OCI-LY1 (cell line): ENCODE measurements around the gene ADAMTS1.

Experiments
- EZH2 ChIP-seq: fragments of 200-600 bp; sonication (generic), shearing (Covaris generic); IDR thresholded peaks from 2 replicates; pipeline ENCODE4 v1.8.0; 2017; ENCODE audit warnings: borderline replicate concordance, mixed run types, mild to moderate bottlenecking, antibody characterized with exemption, low read length, moderate library complexity, mixed read lengths
- TF ChIP-seq, protein P1 (sequence below): fragments of 200-600 bp; sonication (generic), shearing (Covaris generic); IDR thresholded peaks from 2 replicates; pipeline ENCODE4 v1.5.1; 2017; ENCODE audit warnings: mild to moderate bottlenecking, antibody characterized with exemption, low read length, moderate library complexity, mixed read lengths

DNA sequence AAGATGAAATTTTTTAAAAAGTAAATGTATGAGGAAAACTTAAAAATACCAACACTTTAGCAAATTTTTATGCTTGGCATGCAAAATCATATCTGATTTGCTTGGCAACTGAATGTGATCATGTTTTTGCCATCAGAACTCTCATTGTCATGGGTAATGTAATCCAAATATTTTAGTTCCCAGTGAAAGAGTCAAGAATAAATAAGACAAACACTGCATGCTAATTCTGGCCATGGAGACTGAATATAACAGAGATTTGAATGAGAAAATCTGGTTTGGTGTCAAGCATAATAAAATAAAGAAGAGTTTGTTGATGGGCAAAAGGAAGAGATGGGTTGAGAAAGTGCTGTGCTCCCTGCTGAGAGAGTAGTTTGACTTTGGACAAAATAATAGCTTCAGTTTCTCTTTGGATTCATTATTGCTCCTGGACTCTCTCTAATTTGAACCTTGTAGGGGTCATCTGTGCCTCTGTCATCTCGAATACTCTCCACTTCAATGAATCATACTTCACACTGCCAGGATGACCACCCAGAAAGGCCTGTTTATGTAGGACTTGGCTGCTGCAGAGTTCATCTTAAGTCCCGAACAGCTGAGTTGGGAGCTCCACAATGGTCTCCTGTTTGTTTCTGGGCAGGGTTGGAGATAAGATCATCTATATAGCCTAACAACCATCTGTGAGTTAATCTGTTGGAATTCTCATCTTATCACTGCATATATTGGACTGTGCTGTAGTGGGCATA lies 34.4 kb downstream of the ADAMTS1 start:
- TF ChIP-seq, protein P1, sequence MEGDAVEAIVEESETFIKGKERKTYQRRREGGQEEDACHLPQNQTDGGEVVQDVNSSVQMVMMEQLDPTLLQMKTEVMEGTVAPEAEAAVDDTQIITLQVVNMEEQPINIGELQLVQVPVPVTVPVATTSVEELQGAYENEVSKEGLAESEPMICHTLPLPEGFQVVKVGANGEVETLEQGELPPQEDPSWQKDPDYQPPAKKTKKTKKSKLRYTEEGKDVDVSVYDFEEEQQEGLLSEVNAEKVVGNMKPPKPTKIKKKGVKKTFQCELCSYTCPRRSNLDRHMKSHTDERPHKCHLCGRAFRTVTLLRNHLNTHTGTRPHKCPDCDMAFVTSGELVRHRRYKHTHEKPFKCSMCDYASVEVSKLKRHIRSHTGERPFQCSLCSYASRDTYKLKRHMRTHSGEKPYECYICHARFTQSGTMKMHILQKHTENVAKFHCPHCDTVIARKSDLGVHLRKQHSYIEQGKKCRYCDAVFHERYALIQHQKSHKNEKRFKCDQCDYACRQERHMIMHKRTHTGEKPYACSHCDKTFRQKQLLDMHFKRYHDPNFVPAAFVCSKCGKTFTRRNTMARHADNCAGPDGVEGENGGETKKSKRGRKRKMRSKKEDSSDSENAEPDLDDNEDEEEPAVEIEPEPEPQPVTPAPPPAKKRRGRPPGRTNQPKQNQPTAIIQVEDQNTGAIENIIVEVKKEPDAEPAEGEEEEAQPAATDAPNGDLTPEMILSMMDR = no peak
- TF ChIP-seq EZH2 = no peak
